Renal cortex interstitium (tissue), 3 donors: ENCODE measurements around the gene CDKN3. TPM values are rescaled to one million over a fixed set of nuclear protein-coding genes. Genes with fewer than 3 reads are reported as not detected.

Source experiments
- polyA plus RNA-seq, 3 donors: library from polyadenylated mRNA; unstranded; fragments of 120-200 nt; gene quantifications; one replicate each; pipeline ENCODE4 v1.2.1, GENCODE V29; 2013; ENCODE audit not compliant: insufficient read length in 3 of 3

The CDKN3 gene
- polyA plus RNA-seq, 3 donors, result 15.8 to 30.2 (median 28.7) TPM

Other genes starting within 250 kb of the CDKN3 start
- gene CNIH1, start 44.4 kb downstream of the CDKN3 start, polyA plus RNA-seq, result 100 to 1,000 TPM; 124 to 144 (median 140) TPM
- gene GMFB, start 92.0 kb downstream of the CDKN3 start, polyA plus RNA-seq, result 100 to 1,000 TPM in 1 of 3 donors, 10 to 100 TPM in 2; 86.3 to 109 (median 92.2) TPM
- gene CGRRF1, start 112.9 kb downstream of the CDKN3 start, polyA plus RNA-seq, result 10 to 100 TPM; 28.0 to 37.4 (median 30.0) TPM
- gene SAMD4A, start 170.1 kb downstream of the CDKN3 start, polyA plus RNA-seq, result 10 to 100 TPM in 2 of 3 donors, 1 to 10 TPM in 1; 8.6 to 14.4 (median 10.1) TPM